LNCaP clone FGC (cell line): ENCODE results near the gene EEFSEC.

Experiments
- DNase-seq: peaks from one replicate; pipeline ENCODE4 v3.0.0-alpha.2; 2011; ENCODE audit warnings: low read depth
- H3K4me3 ChIP-seq: 2 replicates; pipeline ENCODE4 v1.5.1; 2011; ENCODE audit warnings: mild to moderate bottlenecking, low read depth, low read length, control low read depth
- TF ChIP-seq, protein P1 (sequence below): IDR thresholded peaks from 2 replicates; pipeline ENCODE4 v1.5.1; 2012; ENCODE audit warnings: mild to moderate bottlenecking; ENCODE audit not compliant: control insufficient read depth, insufficient read depth; ENCODE audit errors: extremely low read depth

Gene EEFSEC

DNA sequence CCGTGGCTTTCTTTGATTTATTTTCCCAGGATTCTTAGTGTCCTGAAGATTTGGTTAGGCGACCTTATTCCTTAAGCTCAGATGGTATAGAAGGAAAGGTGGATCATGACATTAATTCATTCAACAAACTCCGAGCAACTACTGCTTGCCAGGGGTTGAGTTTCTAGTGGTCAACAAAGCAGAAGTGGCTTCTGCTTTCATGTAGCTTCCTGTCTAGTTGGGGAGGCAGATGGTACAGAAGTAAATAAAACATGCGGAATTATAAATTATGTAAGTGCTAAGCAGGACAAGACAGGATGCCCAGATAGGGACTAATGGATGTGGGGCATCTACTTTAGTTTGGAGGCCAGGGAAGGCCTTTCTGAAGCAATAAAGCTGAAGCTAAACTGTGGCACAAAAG, 15.6 kb downstream of the EEFSEC start:
- TF ChIP-seq, protein P1, sequence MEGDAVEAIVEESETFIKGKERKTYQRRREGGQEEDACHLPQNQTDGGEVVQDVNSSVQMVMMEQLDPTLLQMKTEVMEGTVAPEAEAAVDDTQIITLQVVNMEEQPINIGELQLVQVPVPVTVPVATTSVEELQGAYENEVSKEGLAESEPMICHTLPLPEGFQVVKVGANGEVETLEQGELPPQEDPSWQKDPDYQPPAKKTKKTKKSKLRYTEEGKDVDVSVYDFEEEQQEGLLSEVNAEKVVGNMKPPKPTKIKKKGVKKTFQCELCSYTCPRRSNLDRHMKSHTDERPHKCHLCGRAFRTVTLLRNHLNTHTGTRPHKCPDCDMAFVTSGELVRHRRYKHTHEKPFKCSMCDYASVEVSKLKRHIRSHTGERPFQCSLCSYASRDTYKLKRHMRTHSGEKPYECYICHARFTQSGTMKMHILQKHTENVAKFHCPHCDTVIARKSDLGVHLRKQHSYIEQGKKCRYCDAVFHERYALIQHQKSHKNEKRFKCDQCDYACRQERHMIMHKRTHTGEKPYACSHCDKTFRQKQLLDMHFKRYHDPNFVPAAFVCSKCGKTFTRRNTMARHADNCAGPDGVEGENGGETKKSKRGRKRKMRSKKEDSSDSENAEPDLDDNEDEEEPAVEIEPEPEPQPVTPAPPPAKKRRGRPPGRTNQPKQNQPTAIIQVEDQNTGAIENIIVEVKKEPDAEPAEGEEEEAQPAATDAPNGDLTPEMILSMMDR: no peak
- DNase-seq: no peak
- H3K4me3 ChIP-seq: no peak overlapping the region

DNA sequence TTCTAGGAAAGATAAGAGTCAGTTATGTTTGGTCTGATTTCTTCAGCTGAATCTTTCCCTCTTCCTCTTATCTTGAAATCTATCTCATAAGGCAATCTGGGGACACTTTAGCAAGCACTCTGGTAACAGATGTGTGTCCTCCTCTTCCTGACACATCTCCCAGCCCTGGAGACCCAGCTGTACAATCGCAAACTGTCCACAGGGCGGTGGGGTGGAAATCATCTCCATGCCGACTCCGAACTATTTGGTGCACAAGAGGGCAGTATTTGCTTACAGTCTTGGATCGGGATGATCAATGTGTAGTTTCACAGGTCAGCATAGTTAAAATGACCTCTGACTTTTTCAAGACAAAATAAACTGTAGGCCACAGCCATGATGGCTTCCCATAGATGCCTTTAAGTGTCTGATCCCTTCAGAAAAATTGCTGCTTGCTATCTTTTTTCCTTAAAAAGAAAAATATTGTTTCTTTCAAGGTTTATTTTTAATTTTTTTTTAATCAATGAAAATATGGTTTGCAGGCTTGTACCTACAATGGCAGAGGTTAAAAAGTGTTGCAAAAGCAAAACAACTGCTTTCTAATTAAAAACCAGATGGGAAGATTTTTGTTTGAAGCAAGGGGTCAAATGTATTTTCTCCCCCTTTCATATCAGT, 17.7 kb downstream of the EEFSEC start:
- peak; percentile 85 for DNase-seq
- TF ChIP-seq, protein P1: peak; percentile 99
- H3K4me3 ChIP-seq: no peak overlapping the region

DNA sequence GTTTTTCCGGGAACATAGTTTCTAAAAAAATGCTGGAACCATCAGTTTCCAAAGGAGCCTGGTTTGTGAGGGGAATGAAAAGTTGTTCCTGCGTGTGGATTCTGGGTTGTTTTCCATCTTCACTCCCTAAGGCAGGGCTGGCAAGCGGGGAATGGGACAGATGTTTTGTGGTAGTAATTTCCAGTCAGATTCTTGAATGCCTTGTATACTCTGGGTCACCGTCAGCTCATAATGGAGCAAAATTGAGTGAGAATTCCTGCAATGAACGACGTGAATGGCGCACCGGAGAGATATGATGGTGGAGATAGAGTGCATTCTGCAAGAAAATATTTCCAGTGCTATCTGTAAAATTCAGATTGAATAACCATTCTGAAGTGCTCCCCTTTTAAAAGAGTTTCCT, 19.9 kb downstream of the EEFSEC start:
- TF ChIP-seq, protein P1: no peak
- no peak for DNase-seq
- no peak overlapping the region for H3K4me3 ChIP-seq

DNA sequence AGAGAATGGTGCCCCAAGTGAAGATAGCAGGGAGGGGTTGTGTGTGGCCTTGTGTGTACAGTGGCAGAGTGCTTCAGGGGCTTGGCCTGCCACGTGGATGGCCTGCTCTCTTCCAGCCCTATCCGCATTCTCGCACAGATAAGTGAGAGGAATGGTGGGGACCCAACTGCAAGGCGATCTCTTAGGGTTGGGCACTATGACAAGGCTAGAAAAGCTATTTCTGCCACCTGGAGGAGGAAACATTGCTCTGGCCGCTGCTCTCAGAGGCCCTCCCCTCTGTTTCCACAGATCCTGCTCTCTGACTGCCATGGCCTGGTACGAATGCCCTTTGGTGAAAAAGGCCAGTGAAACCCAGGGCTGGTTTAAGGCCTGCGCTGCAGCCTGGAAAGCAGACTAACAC, 20.6 kb downstream of the EEFSEC start:
- no peak overlapping the region for H3K4me3 ChIP-seq
- TF ChIP-seq, protein P1: no peak
- no peak for DNase-seq

DNA sequence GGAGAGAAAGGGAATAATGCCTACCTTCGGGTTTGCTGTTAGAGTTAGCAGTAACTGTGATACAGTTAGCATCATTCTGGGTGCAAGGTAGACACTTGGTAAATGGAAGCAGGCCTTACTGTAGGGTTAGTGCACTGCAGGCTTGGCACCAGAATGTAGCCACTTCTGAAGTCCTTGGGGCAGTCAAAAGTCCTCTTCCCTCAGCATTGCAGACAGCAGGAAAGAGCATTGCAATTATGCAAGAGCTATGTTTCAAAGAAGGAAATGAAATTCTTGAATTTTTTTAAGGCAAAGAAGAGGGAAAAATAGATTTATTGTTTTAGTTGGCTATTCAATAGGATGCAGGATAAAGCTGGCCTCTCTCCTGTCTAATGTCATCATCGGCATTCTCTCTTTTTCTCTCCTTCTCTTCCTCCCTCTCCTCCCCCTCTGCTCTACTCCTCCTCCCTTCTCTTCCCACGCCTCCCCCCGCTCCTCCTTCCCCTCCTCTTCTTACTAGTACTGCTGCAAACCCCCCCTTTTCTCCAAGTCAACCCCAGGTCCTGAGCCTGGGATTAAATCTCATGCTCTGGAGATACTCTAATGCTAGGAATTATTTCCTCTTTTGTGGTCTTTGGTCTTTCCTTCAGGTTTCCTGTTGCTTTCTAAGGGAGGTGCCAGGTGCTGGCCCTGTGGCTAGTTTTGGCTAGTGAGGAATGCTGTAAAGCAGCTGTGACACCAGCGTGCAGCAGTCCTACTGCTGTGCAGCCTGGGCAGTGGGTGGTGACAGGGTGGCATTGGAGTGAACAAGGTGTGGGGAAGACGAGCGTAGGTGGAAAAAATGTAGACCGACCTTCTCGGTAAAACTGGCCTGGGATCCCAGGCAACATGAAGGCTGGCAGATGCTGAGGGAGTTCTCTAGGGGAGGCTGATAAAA, 21.7 kb downstream of the EEFSEC start:
- TF ChIP-seq, protein P1: no peak
- no peak overlapping the region for H3K4me3 ChIP-seq
- DNase-seq: no peak

DNA sequence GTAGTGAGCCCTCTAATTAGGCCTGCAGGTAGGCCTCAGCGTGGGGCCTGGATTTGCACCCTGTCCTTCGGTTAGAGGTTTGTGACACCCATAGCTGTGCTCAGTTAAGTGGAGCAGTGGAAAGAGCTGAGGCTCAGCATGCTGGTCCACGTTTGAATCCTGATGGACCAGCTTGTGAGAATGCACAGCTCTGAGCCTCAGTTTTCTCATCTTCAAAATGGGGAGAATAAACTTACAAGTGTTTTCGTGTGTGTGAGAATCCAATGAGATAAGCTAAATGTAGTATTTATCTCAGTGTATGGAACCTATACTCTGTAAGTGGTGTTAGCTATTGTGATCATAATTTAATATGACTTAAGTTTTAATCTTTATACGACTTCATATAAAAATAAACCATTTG, 22.5 kb downstream of the EEFSEC start:
- no peak for DNase-seq
- TF ChIP-seq, protein P1: no peak
- H3K4me3 ChIP-seq: no peak overlapping the region

DNA sequence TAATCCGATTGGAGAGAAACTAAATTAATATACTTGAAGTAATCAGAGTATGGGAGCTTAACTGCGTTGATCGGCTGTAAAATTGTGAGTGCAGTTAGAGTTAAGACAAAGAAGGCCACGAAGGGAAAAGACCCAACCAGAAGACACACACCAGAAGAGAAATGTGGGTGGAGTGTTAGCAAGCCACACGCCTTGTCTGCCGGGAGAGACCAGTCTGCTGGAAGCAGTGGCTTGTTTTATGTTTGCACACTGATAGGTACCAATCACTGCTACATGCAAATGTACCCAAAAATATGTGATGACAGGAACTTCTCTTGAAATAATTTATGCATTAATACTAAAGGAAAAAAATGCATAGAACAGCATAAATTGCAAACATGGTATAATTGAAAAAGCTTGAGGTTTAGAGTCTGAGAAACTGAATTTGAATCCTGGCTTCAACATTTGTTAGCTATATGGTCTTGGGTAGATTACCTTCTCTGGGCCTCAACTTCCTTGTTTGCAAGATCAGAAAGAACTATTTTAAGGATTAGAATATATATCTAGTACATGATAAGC, 23.1 kb downstream of the EEFSEC start:
- DNase-seq: no peak
- TF ChIP-seq, protein P1: no peak
- no peak overlapping the region for H3K4me3 ChIP-seq
